Measurements from ENCODE around the gene LMOD2.

Gene LMOD2

GRCh38 chr7:123669485-123669884 lies 13.8 kb downstream of the LMOD2 start:
- H4K20me1 ChIP-seq (ENCODE audit: insufficient read depth, low read length), result no peaks in the 10 kb centered on the region

GRCh38 chr7:123673137-123673732 lies 17.6 kb downstream of the LMOD2 start:
- no peak overlapping the region for H3K9ac ChIP-seq (ENCODE audit: low read length)
- no peaks in the 10 kb centered on the region for H3K27me3 ChIP-seq (ENCODE audit: low read depth, low read length)
- H3K4me3 ChIP-seq (ENCODE audit: low read length), result no peak overlapping the region
- TF ChIP-seq EZH2phosphoT487 (IDR thresholded peaks at IDR 0.05; ENCODE audit: low read depth) (no peak), CTCF (IDR thresholded peaks at IDR 0.05; ENCODE audit: low read depth, low read length) (no peak)
- H3K79me2 ChIP-seq (ENCODE audit: low read length), result no peaks in the 10 kb centered on the region
- H3K27ac ChIP-seq (ENCODE audit: low read length), result no peak overlapping the region
- H3K9me3 ChIP-seq (ENCODE audit: insufficient read depth, low read length), result no peaks in the 10 kb centered on the region
- no peaks in the 10 kb centered on the region for H3K36me3 ChIP-seq (replicated peaks; ENCODE audit: low read depth, low read length)
- no peak overlapping the region for H3K4me2 ChIP-seq (ENCODE audit: low read length)
- no peak overlapping the region for H2AFZ ChIP-seq (ENCODE audit: low read depth, low read length)
- no peaks in the 10 kb centered on the region for H4K20me1 ChIP-seq (ENCODE audit: insufficient read depth, low read length)
- no peaks in the 10 kb centered on the region for H3K4me1 ChIP-seq (ENCODE audit: low read length)

More at GRCh38 chr7:123669485-123669884, 13.8 kb downstream of the LMOD2 start:
- no peak overlapping the region for H3K9ac ChIP-seq (ENCODE audit: low read length)
- no peak overlapping the region for H3K27ac ChIP-seq (ENCODE audit: low read length)
- H3K79me2 ChIP-seq (ENCODE audit: low read length), result no peaks in the 10 kb centered on the region
- H3K4me3 ChIP-seq (ENCODE audit: low read length), result no peak overlapping the region
- H3K36me3 ChIP-seq (replicated peaks; ENCODE audit: low read depth, low read length), result no peaks in the 10 kb centered on the region
- H3K4me1 ChIP-seq (ENCODE audit: low read length), result no peaks in the 10 kb centered on the region
- no peak overlapping the region for H2AFZ ChIP-seq (ENCODE audit: low read depth, low read length)
- H3K9me3 ChIP-seq (ENCODE audit: insufficient read depth, low read length), result no peaks in the 10 kb centered on the region
- H3K27me3 ChIP-seq (ENCODE audit: low read depth, low read length), result no peaks in the 10 kb centered on the region
- TF ChIP-seq CTCF (IDR thresholded peaks at IDR 0.05; ENCODE audit: low read depth, low read length) (no peak), EZH2phosphoT487 (IDR thresholded peaks at IDR 0.05; ENCODE audit: low read depth) (no peak)
- no peak overlapping the region for H3K4me2 ChIP-seq (ENCODE audit: low read length)

GRCh38 chr7:123673752-123674398 lies 18.2 kb downstream of the LMOD2 start:
- Histone ChIP-seq H3K4me1 (ENCODE audit: low read length) (no peaks in the 10 kb centered on the region), H3K9me3 (ENCODE audit: insufficient read depth, low read length) (no peaks in the 10 kb centered on the region), H2AFZ (ENCODE audit: low read depth, low read length) (no peak overlapping the region), H3K27me3 (ENCODE audit: low read depth, low read length) (no peaks in the 10 kb centered on the region), H3K27ac (ENCODE audit: low read length) (no peak overlapping the region), H4K20me1 (ENCODE audit: insufficient read depth, low read length) (no peaks in the 10 kb centered on the region), H3K9ac (ENCODE audit: low read length) (no peak overlapping the region), H3K36me3 (replicated peaks; ENCODE audit: low read depth, low read length) (no peaks in the 10 kb centered on the region), H3K4me3 (ENCODE audit: low read length) (no peak overlapping the region), H3K79me2 (ENCODE audit: low read length) (no peaks in the 10 kb centered on the region), H3K4me2 (ENCODE audit: low read length) (no peak overlapping the region)
- TF ChIP-seq CTCF (IDR thresholded peaks at IDR 0.05; ENCODE audit: low read depth, low read length) (no peak), EZH2phosphoT487 (IDR thresholded peaks at IDR 0.05; ENCODE audit: low read depth) (no peak)

- Histone ChIP-seq H2AFZ (ENCODE audit: low read depth, low read length) (no peak overlapping the region), H3K9me3 (ENCODE audit: insufficient read depth, low read length) (no peaks in the 10 kb centered on the region), H3K27me3 (ENCODE audit: low read depth, low read length) (no peaks in the 10 kb centered on the region), H3K4me2 (ENCODE audit: low read length) (no peak overlapping the region), H3K27ac (ENCODE audit: low read length) (no peak overlapping the region), H4K20me1 (ENCODE audit: insufficient read depth, low read length) (no peaks in the 10 kb centered on the region), H3K36me3 (replicated peaks; ENCODE audit: low read depth, low read length) (no peaks in the 10 kb centered on the region), H3K9ac (ENCODE audit: low read length) (no peak overlapping the region), H3K4me3 (ENCODE audit: low read length) (no peak overlapping the region), H3K4me1 (ENCODE audit: low read length) (no peaks in the 10 kb centered on the region), H3K79me2 (ENCODE audit: low read length) (no peaks in the 10 kb centered on the region)
- TF ChIP-seq EZH2phosphoT487 (IDR thresholded peaks at IDR 0.05; ENCODE audit: low read depth) (no peak), CTCF (IDR thresholded peaks at IDR 0.05; ENCODE audit: low read depth, low read length) (no peak)
Observed at GRCh38 chr7:123674399-123675180, 18.9 kb downstream of the LMOD2 start.

Measured in OCI-LY3 (cell line).